GM18858 (cell line): ENCODE data around the gene XAGE1A.
"Not testable (repeated sequence)": the region's sequence is repeated elsewhere in the genome, so short reads cannot be mapped to it uniquely, and the experiment has no call there.

Experiments used
- ATAC-seq: cut with Tn5 transposase; IDR thresholded peaks from one replicate; pipeline ENCODE4 v1.9.1; 2021; ENCODE audit not compliant: unreplicated experiment

The XAGE1A gene

GRCh38 chrX:52495545-52496418 is at the start of gene XAGE1A:
XAGE1A (plus strand) TSS chrX:52495808; CDS start chrX:52497362, 1,554 bp downstream.
- ATAC-seq = not testable (repeated sequence)

- not testable (repeated sequence) for ATAC-seq
Observed at GRCh38 chrX:52452031-52452430, 43.6 kb upstream of the XAGE1A start.

GRCh38 chrX:52471301-52471700 is 24.3 kb upstream of the XAGE1A start:
- not testable (repeated sequence) for ATAC-seq

GRCh38 chrX:52496419-52496772 is 788 bp downstream of the XAGE1A start:
- not testable (repeated sequence) for ATAC-seq

GRCh38 chrX:52501362-52501761 is 5.8 kb downstream of the XAGE1A start:
- not testable (repeated sequence) for ATAC-seq

- ATAC-seq = no peak
Observed at GRCh38 chrX:52504551-52504950, 8.9 kb downstream of the XAGE1A start.

- ATAC-seq = no peak
Observed at GRCh38 chrX:52507331-52507730, 11.7 kb downstream of the XAGE1A start.

GRCh38 chrX:52509916-52510315 is 14.3 kb downstream of the XAGE1A start:
- no peak for ATAC-seq

GRCh38 chrX:52511126-52511525 is 15.5 kb downstream of the XAGE1A start:
- not testable (repeated sequence) for ATAC-seq

GRCh38 chrX:52516110-52516986 is 20.7 kb downstream of the XAGE1A start:
- ATAC-seq = not testable (repeated sequence)

GRCh38 chrX:52516987-52517325 is 21.3 kb downstream of the XAGE1A start, which contains the start of gene XAGE1B:
XAGE1B (minus strand) TSS chrX:52517063; CDS start chrX:52515527, 1,536 bp downstream.
- ATAC-seq = not testable (repeated sequence)

- not testable (repeated sequence) for ATAC-seq
Observed at GRCh38 chrX:52541051-52541450, 45.4 kb downstream of the XAGE1A start.

GRCh38 chrX:52542311-52542710 is 46.7 kb downstream of the XAGE1A start:
- ATAC-seq = no peak

- ATAC-seq = no peak
Observed at GRCh38 chrX:52544147-52544840, 48.7 kb downstream of the XAGE1A start.

GRCh38 chrX:52548769-52549168 is 53.2 kb downstream of the XAGE1A start:
- ATAC-seq = not testable (repeated sequence)
